ENCODE data around the gene ZNF605.
"Not testable (repeated sequence)": the region's sequence is repeated elsewhere in the genome, so short reads cannot be mapped to it uniquely, and the experiment has no call there.

DNA sequence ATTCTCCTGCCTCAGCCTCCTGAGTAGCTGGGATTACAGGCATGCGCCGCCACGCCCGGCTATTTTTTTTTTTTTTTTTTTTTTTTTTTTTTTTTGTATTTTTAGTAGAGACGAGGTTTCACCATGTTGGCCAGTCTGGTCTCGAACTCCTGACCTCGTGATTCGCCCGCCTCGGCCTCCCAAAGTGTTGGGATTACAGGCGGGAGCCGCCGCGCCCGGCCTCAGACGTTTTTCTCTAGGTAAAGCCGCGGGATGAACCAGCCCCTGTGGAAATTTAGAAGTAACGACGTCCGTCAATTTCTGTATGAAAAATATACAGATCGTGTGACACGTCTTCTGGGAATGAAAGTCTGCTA lies 48.3 kb downstream of the ZNF605 start:
- TF ChIP-seq EZH2 (optimal IDR thresholded peaks at IDR 0.05; ENCODE audit: low read depth, low read length): not testable (repeated sequence)
- TF ChIP-seq, protein P1, sequence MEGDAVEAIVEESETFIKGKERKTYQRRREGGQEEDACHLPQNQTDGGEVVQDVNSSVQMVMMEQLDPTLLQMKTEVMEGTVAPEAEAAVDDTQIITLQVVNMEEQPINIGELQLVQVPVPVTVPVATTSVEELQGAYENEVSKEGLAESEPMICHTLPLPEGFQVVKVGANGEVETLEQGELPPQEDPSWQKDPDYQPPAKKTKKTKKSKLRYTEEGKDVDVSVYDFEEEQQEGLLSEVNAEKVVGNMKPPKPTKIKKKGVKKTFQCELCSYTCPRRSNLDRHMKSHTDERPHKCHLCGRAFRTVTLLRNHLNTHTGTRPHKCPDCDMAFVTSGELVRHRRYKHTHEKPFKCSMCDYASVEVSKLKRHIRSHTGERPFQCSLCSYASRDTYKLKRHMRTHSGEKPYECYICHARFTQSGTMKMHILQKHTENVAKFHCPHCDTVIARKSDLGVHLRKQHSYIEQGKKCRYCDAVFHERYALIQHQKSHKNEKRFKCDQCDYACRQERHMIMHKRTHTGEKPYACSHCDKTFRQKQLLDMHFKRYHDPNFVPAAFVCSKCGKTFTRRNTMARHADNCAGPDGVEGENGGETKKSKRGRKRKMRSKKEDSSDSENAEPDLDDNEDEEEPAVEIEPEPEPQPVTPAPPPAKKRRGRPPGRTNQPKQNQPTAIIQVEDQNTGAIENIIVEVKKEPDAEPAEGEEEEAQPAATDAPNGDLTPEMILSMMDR (IDR thresholded peaks at IDR 0.05; ENCODE audit: low read length): not testable (repeated sequence)

Data from MM.1S (cell line).